ENCODE measurements around the gene ARHGAP6.

ARHGAP6 gene

GRCh38 chrX:11351375-11352295 is 314.1 kb downstream of the ARHGAP6 start:
- H3K79me2 ChIP-seq (ENCODE audit: low read length): peaks cover 52% of the 10 kb centered on the region
- no peak overlapping the region for H3K9ac ChIP-seq (ENCODE audit: low read length)
- no peaks in the 10 kb centered on the region for H3K9me3 ChIP-seq (replicated peaks; ENCODE audit: insufficient read depth, low read length)
- peaks cover 45% of the 10 kb centered on the region for H3K4me1 ChIP-seq (ENCODE audit: low read length)
- H3K27ac ChIP-seq (ENCODE audit: low read length): no peak overlapping the region
- H3K9me2 ChIP-seq (replicated peaks; ENCODE audit: insufficient read depth, low read length): no peaks in the 10 kb centered on the region
- no peak overlapping the region for H3K4me3 ChIP-seq (ENCODE audit: low read length)
- H4K20me1 ChIP-seq (ENCODE audit: insufficient read depth, low read length): no peaks in the 10 kb centered on the region
- no peaks in the 10 kb centered on the region for H3F3A ChIP-seq (ENCODE audit: insufficient read depth, low read length)
- no peaks in the 10 kb centered on the region for H3K27me3 ChIP-seq (replicated peaks; ENCODE audit: insufficient read depth, low read length)
- no peaks in the 10 kb centered on the region for H3K36me3 ChIP-seq (replicated peaks; ENCODE audit: insufficient read depth, low read length)
- no peak overlapping the region for H3K4me2 ChIP-seq (ENCODE audit: low read depth, low read length)
- H2AFZ ChIP-seq (ENCODE audit: low read length): no peak overlapping the region
- DNase-seq: no peak
- TF ChIP-seq EZH2 (optimal IDR thresholded peaks at IDR 0.05; ENCODE audit: low read depth, low read length): no peak
- no peak for TF ChIP-seq EZH2phosphoT487 (IDR thresholded peaks at IDR 0.05; ENCODE audit: low read length)
- no peak for TF ChIP-seq CTCF (IDR thresholded peaks at IDR 0.05; ENCODE audit: low read length)

- Histone ChIP-seq H2AFZ (ENCODE audit: low read length) (no peak overlapping the region), H3K9me2 (replicated peaks; ENCODE audit: insufficient read depth, low read length) (no peaks in the 10 kb centered on the region), H3K4me3 (ENCODE audit: low read length) (no peak overlapping the region), H3K27ac (ENCODE audit: low read length) (no peak overlapping the region), H3K79me2 (ENCODE audit: low read length) (peaks cover 41% of the 10 kb centered on the region), H3K36me3 (replicated peaks; ENCODE audit: insufficient read depth, low read length) (no peaks in the 10 kb centered on the region), H4K20me1 (ENCODE audit: insufficient read depth, low read length) (no peaks in the 10 kb centered on the region), H3F3A (ENCODE audit: insufficient read depth, low read length) (no peaks in the 10 kb centered on the region), H3K4me2 (ENCODE audit: low read depth, low read length) (no peak overlapping the region), H3K9me3 (replicated peaks; ENCODE audit: insufficient read depth, low read length) (no peaks in the 10 kb centered on the region), H3K9ac (ENCODE audit: low read length) (no peak overlapping the region), H3K4me1 (ENCODE audit: low read length) (peaks cover 31% of the 10 kb centered on the region), H3K27me3 (replicated peaks; ENCODE audit: insufficient read depth, low read length) (no peaks in the 10 kb centered on the region)
- TF ChIP-seq EZH2phosphoT487 (IDR thresholded peaks at IDR 0.05; ENCODE audit: low read length): no peak
- TF ChIP-seq CTCF (IDR thresholded peaks at IDR 0.05; ENCODE audit: low read length): no peak
- DNase-seq: no peak
Measured at GRCh38 chrX:11349661-11350337, 315.9 kb downstream of the ARHGAP6 start.

GRCh38 chrX:11349020-11349419 is 316.7 kb downstream of the ARHGAP6 start:
- H3K79me2 ChIP-seq (ENCODE audit: low read length): peaks cover 38% of the 10 kb centered on the region
- peaks cover 31% of the 10 kb centered on the region for H3K4me1 ChIP-seq (ENCODE audit: low read length)
- no peak for DNase-seq
- no peak for TF ChIP-seq CTCF (IDR thresholded peaks at IDR 0.05; ENCODE audit: low read length)
- no peak for TF ChIP-seq EZH2 (optimal IDR thresholded peaks at IDR 0.05; ENCODE audit: low read depth, low read length)
- no peak for TF ChIP-seq EZH2phosphoT487 (IDR thresholded peaks at IDR 0.05; ENCODE audit: low read length)
- no peak overlapping the region for H3K4me3 ChIP-seq (ENCODE audit: low read length)
- no peak overlapping the region for H3K27ac ChIP-seq (ENCODE audit: low read length)
- H4K20me1 ChIP-seq (ENCODE audit: insufficient read depth, low read length): no peaks in the 10 kb centered on the region
- no peaks in the 10 kb centered on the region for H3F3A ChIP-seq (ENCODE audit: insufficient read depth, low read length)
- no peaks in the 10 kb centered on the region for H3K9me2 ChIP-seq (replicated peaks; ENCODE audit: insufficient read depth, low read length)
- no peak overlapping the region for H2AFZ ChIP-seq (ENCODE audit: low read length)
- no peak overlapping the region for H3K9ac ChIP-seq (ENCODE audit: low read length)
- H3K36me3 ChIP-seq (replicated peaks; ENCODE audit: insufficient read depth, low read length): no peaks in the 10 kb centered on the region
- H3K9me3 ChIP-seq (replicated peaks; ENCODE audit: insufficient read depth, low read length): no peaks in the 10 kb centered on the region
- no peak overlapping the region for H3K4me2 ChIP-seq (ENCODE audit: low read depth, low read length)
- H3K27me3 ChIP-seq (replicated peaks; ENCODE audit: insufficient read depth, low read length): no peaks in the 10 kb centered on the region
